Caco-2 (cell line): ENCODE measurements around the gene ENHO. TPM values are rescaled to one million over a fixed set of nuclear protein-coding genes. Genes with fewer than 3 reads are reported as not detected.

Source experiments
- BruUV-seq: library from RNA; stranded (reverse); fragments of 400-500 nt; replicated peaks from 2 replicates; lab custom pipeline; 2021; lab: Mats Ljungman, UMichigan
- CTCF ChIA-PET: fragments of 300-600 bp; sonication (Branson Sonifier 250); formaldehyde crosslinking; loops from one replicate; lab custom pipeline; 2022; ENCODE audit warnings: antibody characterized with exemption; lab: Charles Lee
- POLR2A ChIA-PET: fragments of 300-600 bp; sonication (Branson Sonifier 250); formaldehyde crosslinking; loops from one replicate; lab custom pipeline; 2022; ENCODE audit warnings: antibody characterized with exemption; lab: Charles Lee
- DNase-seq, 2 experiments: peaks; one replicate each; pipeline versions ENCODE4 v3.0.0 to v3.0.0-alpha.2; 2020 to 2022
- H3K27me3 ChIP-seq: replicated peaks from 2 replicates; pipeline ENCODE4 v1.6.0; 2011; ENCODE audit warnings: low read length; ENCODE audit not compliant: control insufficient read depth, insufficient read depth
- H3K36me3 ChIP-seq: 2 replicates; pipeline ENCODE4 v1.5.1; 2011; ENCODE audit warnings: low read length; ENCODE audit not compliant: control insufficient read depth, insufficient read depth
- H3K4me1 ChIP-seq: fragments of 250-450 bp; sonication (Bioruptor Pico); 2 replicates; pipeline ENCODE4 v1.5.1; 2020; ENCODE audit warnings: mild to moderate bottlenecking
- H3K4me3 ChIP-seq: 2 replicates; pipeline ENCODE4 v1.5.1; 2011; ENCODE audit warnings: low read depth, mild to moderate bottlenecking, control low read depth, low read length
- H3K9me3 ChIP-seq: fragments of 250-450 bp; sonication (Bioruptor Pico); 2 replicates; pipeline ENCODE4 v1.5.1; 2020; ENCODE audit warnings: mild to moderate bottlenecking, moderate library complexity
- H3K27ac Mint-ChIP-seq: one replicate; pipeline ENCODE4 v1.8.0; 2022; ENCODE audit warnings: mixed read lengths; ENCODE audit not compliant: unreplicated experiment
- H3K27me3 Mint-ChIP-seq: one replicate; pipeline ENCODE4 v1.8.0; 2022; ENCODE audit warnings: mixed read lengths; ENCODE audit not compliant: insufficient read depth, unreplicated experiment
- H3K36me3 Mint-ChIP-seq: one replicate; pipeline ENCODE4 v1.8.0; 2022; ENCODE audit warnings: mild to moderate bottlenecking, mixed read lengths; ENCODE audit not compliant: insufficient read depth, unreplicated experiment
- H3K4me1 Mint-ChIP-seq: one replicate; pipeline ENCODE4 v1.8.0; 2022; ENCODE audit warnings: low read depth, mixed read lengths; ENCODE audit not compliant: unreplicated experiment
- H3K4me3 Mint-ChIP-seq: one replicate; pipeline ENCODE4 v1.8.0; 2022; ENCODE audit warnings: mild to moderate bottlenecking, moderate library complexity, mixed read lengths; ENCODE audit not compliant: unreplicated experiment
- H3K9me3 Mint-ChIP-seq: one replicate; pipeline ENCODE4 v1.8.0; 2022; ENCODE audit warnings: mixed read lengths; ENCODE audit not compliant: unreplicated experiment
- intact Hi-C: fragments of 100-400 bp; cut with micrococcal nuclease; formaldehyde crosslinking; loops from one replicate; pipeline ENCODE4 v1.10.0; 2022; ENCODE audit not compliant: unreplicated experiment
- total RNA-seq: library from RNA; stranded (reverse); gene quantifications from 2 replicates; pipeline ENCODE4 v1.2.3, GENCODE V29; 2022
- TF ChIP-seq, protein P1 (sequence below), 2 experiments: fragments of 200-600 bp in 1 of 2; IDR thresholded peaks; 1 replicate in 1 of 2; 2 replicates in 1 of 2; pipeline versions ENCODE4 v1.5.1 to v1.8.0; 2011 to 2022; ENCODE audit warnings: antibody characterized with exemption in 1 of 2, control low read depth in 1 of 2, inconsistent platforms in 1 of 2, low read depth in 1 of 2, low read length in 1 of 2, mild to moderate bottlenecking in 1 of 2, moderate library complexity in 1 of 2; ENCODE audit not compliant: insufficient read depth in 1 of 2, severe bottlenecking in 1 of 2, unreplicated experiment in 1 of 2

ENHO gene
- total RNA-seq, 1 experiment from 2014 or later = 2.1 TPM

GRCh38 chr9:34559624-34560455, 37.0 kb upstream of the ENHO start:
- H3K27ac Mint-ChIP-seq = no peak overlapping the region
- intact Hi-C loops = no loop called here
- no peak overlapping the region for H3K4me3 ChIP-seq
- H3K9me3 Mint-ChIP-seq = peaks cover 8% of the 10 kb centered on the region
- ChIA-PET POLR2A (no interaction called here), CTCF (interaction anchor here (1.0 kb wide), 1 partner anchor 32 kb away, joined by 5 read pairs; no protein-coding TSS in a partner anchor)
- no peaks in the 10 kb centered on the region for H3K9me3 ChIP-seq
- no peaks in the 10 kb centered on the region for H3K4me1 Mint-ChIP-seq
- H3K36me3 Mint-ChIP-seq = no peaks in the 10 kb centered on the region
- no TSS peak for BruUV-seq
- no peaks in the 10 kb centered on the region; the same call in none of the 2 replicates for H3K27me3 ChIP-seq
- no peak overlapping the region for H3K4me3 Mint-ChIP-seq
- DNase-seq = no peak
- no peaks in the 10 kb centered on the region for H3K4me1 ChIP-seq
- H3K27me3 Mint-ChIP-seq = peaks cover 4% of the 10 kb centered on the region
- TF ChIP-seq, protein P1, sequence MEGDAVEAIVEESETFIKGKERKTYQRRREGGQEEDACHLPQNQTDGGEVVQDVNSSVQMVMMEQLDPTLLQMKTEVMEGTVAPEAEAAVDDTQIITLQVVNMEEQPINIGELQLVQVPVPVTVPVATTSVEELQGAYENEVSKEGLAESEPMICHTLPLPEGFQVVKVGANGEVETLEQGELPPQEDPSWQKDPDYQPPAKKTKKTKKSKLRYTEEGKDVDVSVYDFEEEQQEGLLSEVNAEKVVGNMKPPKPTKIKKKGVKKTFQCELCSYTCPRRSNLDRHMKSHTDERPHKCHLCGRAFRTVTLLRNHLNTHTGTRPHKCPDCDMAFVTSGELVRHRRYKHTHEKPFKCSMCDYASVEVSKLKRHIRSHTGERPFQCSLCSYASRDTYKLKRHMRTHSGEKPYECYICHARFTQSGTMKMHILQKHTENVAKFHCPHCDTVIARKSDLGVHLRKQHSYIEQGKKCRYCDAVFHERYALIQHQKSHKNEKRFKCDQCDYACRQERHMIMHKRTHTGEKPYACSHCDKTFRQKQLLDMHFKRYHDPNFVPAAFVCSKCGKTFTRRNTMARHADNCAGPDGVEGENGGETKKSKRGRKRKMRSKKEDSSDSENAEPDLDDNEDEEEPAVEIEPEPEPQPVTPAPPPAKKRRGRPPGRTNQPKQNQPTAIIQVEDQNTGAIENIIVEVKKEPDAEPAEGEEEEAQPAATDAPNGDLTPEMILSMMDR (IDR thresholded peaks at IDR 0.05; ENCODE audit: insufficient read depth in 1 of 2, low read depth in 1 of 2, low read length in 1 of 2, severe bottlenecking in 1 of 2, unreplicated experiment in 1 of 2) = no peak
- H3K36me3 ChIP-seq = no peaks in the 10 kb centered on the region

GRCh38 chr9:34558919-34559623, 36.3 kb upstream of the ENHO start:
- no peaks in the 10 kb centered on the region for H3K9me3 ChIP-seq
- intact Hi-C loops = no loop called here
- no TSS peak for BruUV-seq
- TF ChIP-seq, protein P1 (IDR thresholded peaks at IDR 0.05; ENCODE audit: insufficient read depth in 1 of 2, low read depth in 1 of 2, low read length in 1 of 2, severe bottlenecking in 1 of 2, unreplicated experiment in 1 of 2) = no peak
- POLR2A ChIA-PET = no interaction called here
- no peaks in the 10 kb centered on the region for H3K36me3 ChIP-seq
- Mint-ChIP-seq H3K36me3 (no peaks in the 10 kb centered on the region), H3K4me1 (no peaks in the 10 kb centered on the region), H3K4me3 (no peak overlapping the region), H3K9me3 (peaks cover 8% of the 10 kb centered on the region), H3K27me3 (peaks cover 4% of the 10 kb centered on the region), H3K27ac (no peak overlapping the region)
- H3K4me1 ChIP-seq = no peaks in the 10 kb centered on the region
- CTCF ChIA-PET = interaction anchor here (0.7 kb wide), 1 partner anchor 33 kb away, joined by 4 read pairs; no protein-coding TSS in a partner anchor
- no peak overlapping the region for H3K4me3 ChIP-seq
- no peaks in the 10 kb centered on the region; the same call in none of the 2 replicates for H3K27me3 ChIP-seq
- DNase-seq = no peak

DNA sequence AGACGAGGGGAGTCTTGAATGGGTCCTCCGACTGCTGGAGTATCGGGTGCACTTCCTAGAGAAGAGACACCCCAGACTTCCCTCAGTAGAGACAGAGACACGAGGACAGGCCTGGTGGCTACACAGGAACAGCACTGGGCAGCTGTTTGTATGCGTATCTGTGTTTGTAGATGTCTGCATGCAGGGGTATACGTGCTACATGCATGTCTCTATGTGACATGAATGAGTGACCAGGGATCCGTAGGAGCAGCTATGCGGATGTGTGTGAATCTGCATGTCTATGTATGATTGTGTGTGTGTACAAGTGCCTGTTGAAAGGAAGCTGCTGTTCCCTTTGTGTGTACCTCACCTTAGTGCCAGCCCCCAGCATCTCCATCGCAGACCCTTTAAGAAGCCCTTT, 35.6 kb upstream of the ENHO start:
- ChIA-PET CTCF (no interaction called here), POLR2A (no interaction called here)
- intact Hi-C loops = no loop called here
- Histone ChIP-seq H3K27me3 (no peaks in the 10 kb centered on the region; the same call in none of the 2 replicates), H3K36me3 (no peaks in the 10 kb centered on the region), H3K4me1 (no peaks in the 10 kb centered on the region), H3K9me3 (no peaks in the 10 kb centered on the region), H3K4me3 (no peak overlapping the region)
- BruUV-seq = no TSS peak
- Mint-ChIP-seq H3K27ac (no peak overlapping the region), H3K9me3 (peaks cover 8% of the 10 kb centered on the region), H3K4me1 (no peaks in the 10 kb centered on the region), H3K4me3 (no peak overlapping the region), H3K36me3 (no peaks in the 10 kb centered on the region), H3K27me3 (peaks cover 4% of the 10 kb centered on the region)
- TF ChIP-seq, protein P1 (IDR thresholded peaks at IDR 0.05; ENCODE audit: insufficient read depth in 1 of 2, low read depth in 1 of 2, low read length in 1 of 2, severe bottlenecking in 1 of 2, unreplicated experiment in 1 of 2) = no peak
- DNase-seq = no peak
